Measurements from ENCODE around the gene CTRB2. TPM values are rescaled to one million over a fixed set of nuclear protein-coding genes. Genes with fewer than 3 reads are reported as not detected.

CTRB2 gene
- total and polyA plus RNA-seq, 2 of the 8 experiments (the other 6 are each of a cell fraction or from before 2014, with no cell fraction given), result not detected

DNA sequence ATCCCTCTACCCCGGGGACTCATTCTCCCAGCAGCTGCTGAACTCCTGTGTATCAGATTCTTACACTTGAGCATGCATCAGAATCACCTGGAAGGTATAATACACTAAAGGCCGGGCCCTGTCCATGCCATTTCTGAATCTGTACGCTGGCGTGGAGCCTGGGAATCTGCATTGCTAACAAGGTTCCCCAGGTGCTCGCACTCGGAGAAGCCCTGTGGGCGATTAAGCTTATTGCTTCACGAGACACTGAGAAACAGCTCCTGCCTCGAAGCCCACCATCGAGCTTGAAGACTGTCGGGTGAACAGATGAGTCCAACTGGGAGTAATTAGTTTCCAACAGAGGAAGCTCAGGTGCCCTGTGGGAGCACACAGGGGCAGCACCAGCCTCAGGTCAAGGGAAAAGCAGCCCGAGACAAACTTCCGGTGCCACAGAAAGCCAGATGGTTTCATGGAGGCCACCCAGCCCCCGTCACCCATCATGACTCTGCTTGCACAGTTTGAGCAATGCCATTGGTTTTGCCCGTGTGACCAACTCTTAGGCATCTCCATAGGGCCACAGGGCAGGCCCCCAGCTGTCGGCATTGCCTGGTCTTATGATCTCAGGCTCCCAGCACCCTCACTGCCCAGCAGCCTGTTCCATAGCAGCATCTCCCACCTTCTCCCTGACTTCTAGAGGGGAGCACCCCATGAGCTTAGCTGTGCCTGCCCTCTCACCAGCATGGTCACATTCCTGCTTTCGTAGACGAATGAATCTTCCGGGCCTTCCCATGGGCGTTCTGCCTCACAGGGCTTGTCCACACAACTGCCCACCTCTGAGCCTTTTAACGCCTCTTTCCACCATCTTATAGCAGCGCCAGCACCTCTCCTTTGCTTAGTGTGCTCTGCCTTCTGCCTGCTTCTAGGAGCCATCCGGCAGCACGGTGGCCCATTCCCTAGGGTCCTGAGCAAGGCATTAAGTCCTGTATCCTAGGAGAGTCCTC is 10.9 kb downstream of the CTRB2 start (continued):
- TF ChIP-seq, protein P1, sequence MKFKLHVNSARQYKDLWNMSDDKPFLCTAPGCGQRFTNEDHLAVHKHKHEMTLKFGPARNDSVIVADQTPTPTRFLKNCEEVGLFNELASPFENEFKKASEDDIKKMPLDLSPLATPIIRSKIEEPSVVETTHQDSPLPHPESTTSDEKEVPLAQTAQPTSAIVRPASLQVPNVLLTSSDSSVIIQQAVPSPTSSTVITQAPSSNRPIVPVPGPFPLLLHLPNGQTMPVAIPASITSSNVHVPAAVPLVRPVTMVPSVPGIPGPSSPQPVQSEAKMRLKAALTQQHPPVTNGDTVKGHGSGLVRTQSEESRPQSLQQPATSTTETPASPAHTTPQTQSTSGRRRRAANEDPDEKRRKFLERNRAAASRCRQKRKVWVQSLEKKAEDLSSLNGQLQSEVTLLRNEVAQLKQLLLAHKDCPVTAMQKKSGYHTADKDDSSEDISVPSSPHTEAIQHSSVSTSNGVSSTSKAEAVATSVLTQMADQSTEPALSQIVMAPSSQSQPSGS (IDR thresholded peaks at IDR 0.05; ENCODE audit: low read length), result no peak
- no peak for TF ChIP-seq SP2 (IDR thresholded peaks at IDR 0.05; ENCODE audit: low read length)
- no peak for TF ChIP-seq POLR2A (IDR thresholded peaks at IDR 0.05; ENCODE audit: control extremely low read depth in 1 of 2, low read depth in 2 of 2, low read length in 2 of 2)
- no peak for TF ChIP-seq SP4 (IDR thresholded peaks at IDR 0.05; ENCODE audit: low read length)
- no peak for TF ChIP-seq KDM5A (IDR thresholded peaks at IDR 0.05; ENCODE audit: low read length)
- no peak for TF ChIP-seq SIX5 (IDR thresholded peaks at IDR 0.05; ENCODE audit: low read depth, low read length)
- TF ChIP-seq TCF12 (IDR thresholded peaks at IDR 0.05; ENCODE audit: low read depth, low read length), result no peak
